PC-3 (cell line): ENCODE measurements around the gene VPS13C.

Experiments used
- EZH2phosphoT487 ChIP-seq: fragments of 300-600 bp; sonication (generic); IDR thresholded peaks from 2 replicates; pipeline ENCODE4 v1.6.1; 2018; ENCODE audit warnings: mild to moderate bottlenecking, antibody characterized with exemption, low read length, borderline replicate concordance
- TF ChIP-seq, protein P1 (sequence below): fragments of 300-600 bp; sonication (generic); conservative IDR thresholded peaks from 2 replicates; pipeline ENCODE4 v1.5.1; 2017; ENCODE audit warnings: antibody characterized with exemption, low read depth, mild to moderate bottlenecking, low read length

DNA sequence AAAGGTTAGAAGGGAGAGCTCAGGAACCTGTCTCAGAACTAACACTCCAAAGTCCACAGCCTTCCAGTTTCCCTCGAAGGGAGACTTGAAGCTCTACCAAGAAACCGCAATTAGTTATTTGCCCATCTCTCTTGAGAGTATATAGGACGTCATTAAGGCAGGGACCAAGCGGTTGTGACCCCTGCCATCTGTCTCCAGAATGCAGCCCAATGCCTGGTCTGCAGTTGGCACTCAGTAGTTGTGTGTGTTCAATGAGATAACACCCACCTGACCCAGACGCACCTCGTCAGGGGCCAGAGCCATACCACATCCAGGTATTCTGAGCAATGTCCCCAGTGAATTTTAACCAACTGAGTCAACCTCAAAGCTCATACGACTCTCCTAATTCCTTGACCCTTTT lies 251.0 kb downstream of the VPS13C start:
- TF ChIP-seq, protein P1, sequence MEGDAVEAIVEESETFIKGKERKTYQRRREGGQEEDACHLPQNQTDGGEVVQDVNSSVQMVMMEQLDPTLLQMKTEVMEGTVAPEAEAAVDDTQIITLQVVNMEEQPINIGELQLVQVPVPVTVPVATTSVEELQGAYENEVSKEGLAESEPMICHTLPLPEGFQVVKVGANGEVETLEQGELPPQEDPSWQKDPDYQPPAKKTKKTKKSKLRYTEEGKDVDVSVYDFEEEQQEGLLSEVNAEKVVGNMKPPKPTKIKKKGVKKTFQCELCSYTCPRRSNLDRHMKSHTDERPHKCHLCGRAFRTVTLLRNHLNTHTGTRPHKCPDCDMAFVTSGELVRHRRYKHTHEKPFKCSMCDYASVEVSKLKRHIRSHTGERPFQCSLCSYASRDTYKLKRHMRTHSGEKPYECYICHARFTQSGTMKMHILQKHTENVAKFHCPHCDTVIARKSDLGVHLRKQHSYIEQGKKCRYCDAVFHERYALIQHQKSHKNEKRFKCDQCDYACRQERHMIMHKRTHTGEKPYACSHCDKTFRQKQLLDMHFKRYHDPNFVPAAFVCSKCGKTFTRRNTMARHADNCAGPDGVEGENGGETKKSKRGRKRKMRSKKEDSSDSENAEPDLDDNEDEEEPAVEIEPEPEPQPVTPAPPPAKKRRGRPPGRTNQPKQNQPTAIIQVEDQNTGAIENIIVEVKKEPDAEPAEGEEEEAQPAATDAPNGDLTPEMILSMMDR, result no peak
- no peak for TF ChIP-seq EZH2phosphoT487
